Measurements from ENCODE around the gene ZFP69B. TPM values are rescaled to one million over a fixed set of nuclear protein-coding genes. Genes with fewer than 3 reads are reported as not detected.

The ZFP69B gene
- 10.3 and 12.3 TPM in 2 replicates for total RNA-seq (2014; rRNA removed; shearing (Covaris generic))

GRCh38 chr1:40449684-40450494, at the start of gene ZFP69B:
TSS of gene ZFP69B (plus strand) at chr1:40450476. CDS start at chr1:40450962, 486 bp downstream.

GRCh38 chr1:40476924-40477677, 26.8 kb downstream of the ZFP69B start, which contains the start of gene ZFP69:
TSS of gene ZFP69 (plus strand) at chr1:40477290. CDS start at chr1:40479362, 2,072 bp downstream.

GRCh38 chr1:40508375-40509341, 58.4 kb downstream of the ZFP69B start, which contains the start of gene EXO5:
TSS of gene EXO5 (plus strand) at chr1:40508767. CDS start at chr1:40514545, 5,778 bp downstream.

Other genes starting within 250 kb of the ZFP69B start
- gene TMCO2, start 202.5 kb upstream of the ZFP69B start, total RNA-seq (2014; rRNA removed; shearing (Covaris generic)) = not detected in 2 replicates
- 29.4 and 33.9 TPM in 2 replicates for gene ZMPSTE24, start 192.2 kb upstream of the ZFP69B start, total RNA-seq (2014; rRNA removed; shearing (Covaris generic))
- gene COL9A2, start 133.2 kb upstream of the ZFP69B start, total RNA-seq (2014; rRNA removed; shearing (Covaris generic)) = 9.9 and 10.6 TPM in 2 replicates
- 16.7 and 19.9 TPM in 2 replicates for gene SMAP2, start 76.7 kb upstream of the ZFP69B start, total RNA-seq (2014; rRNA removed; shearing (Covaris generic))
- gene ZFP69, start 26.8 kb downstream of the ZFP69B start, total RNA-seq (2014; rRNA removed; shearing (Covaris generic)) = 7.2 and 7.6 TPM in 2 replicates
- 9.4 and 10.7 TPM in 2 replicates for gene EXO5, start 58.3 kb downstream of the ZFP69B start, total RNA-seq (2014; rRNA removed; shearing (Covaris generic))
- 4.3 and 4.7 TPM in 2 replicates for gene ZNF684, start 81.2 kb downstream of the ZFP69B start, total RNA-seq (2014; rRNA removed; shearing (Covaris generic))
- gene RIMS3, start 215.2 kb downstream of the ZFP69B start, total RNA-seq (2014; rRNA removed; shearing (Covaris generic)) = 0.11 and 0.45 TPM in 2 replicates
- 44.4 and 48.9 TPM in 2 replicates for gene NFYC, start 241.2 kb downstream of the ZFP69B start, total RNA-seq (2014; rRNA removed; shearing (Covaris generic))

Data from A375 (cell line).